HEK293T (cell line): ENCODE results near the gene SCUBE2.

Experiments used
- CTCF ChIA-PET: fragments of 350-600 bp; formaldehyde crosslinking; extraction: SDS; loops from one replicate; lab custom pipeline; 2021; ENCODE audit warnings: antibody characterized with exemption, inconsistent platforms; lab: Yijun Ruan, JAX
- POLR2A ChIA-PET: fragments of 350-600 bp; formaldehyde crosslinking; extraction: SDS; loops from one replicate; lab custom pipeline; 2020; ENCODE audit warnings: antibody characterized with exemption, inconsistent platforms; lab: Yijun Ruan, JAX
- DNase-seq: peaks from one replicate; pipeline ENCODE4 v3.0.0; 2012; ENCODE audit warnings: mixed read lengths; ENCODE audit errors: extremely low spot score
- ARNT ChIP-seq: fragments of 450-650 bp; IDR thresholded peaks from 2 replicates; pipeline ENCODE4 v1.6.1; 2017; ENCODE audit warnings: mild to moderate bottlenecking
- BHLHE40 ChIP-seq: fragments of 450-650 bp; IDR thresholded peaks from 2 replicates; pipeline ENCODE4 v1.6.1; 2016; ENCODE audit warnings: mild to moderate bottlenecking, moderate library complexity, borderline replicate concordance
- CTBP1 ChIP-seq: fragments of 450-650 bp; IDR thresholded peaks from 2 replicates; pipeline ENCODE4 v1.6.1; 2016; ENCODE audit warnings: borderline replicate concordance
- ELF4 ChIP-seq: fragments of 450-650 bp; IDR thresholded peaks from 2 replicates; pipeline ENCODE4 v1.6.1; 2017; ENCODE audit warnings: antibody characterized with exemption
- FOXA1 ChIP-seq: fragments of 450-650 bp; IDR thresholded peaks from 2 replicates; pipeline ENCODE4 v1.6.1; 2016; ENCODE audit warnings: mild to moderate bottlenecking
- FOXK2 ChIP-seq: fragments of 450-650 bp; IDR thresholded peaks from 2 replicates; pipeline ENCODE4 v1.6.1; 2016; ENCODE audit warnings: mild to moderate bottlenecking
- FOXM1 ChIP-seq: fragments of 450-650 bp; IDR thresholded peaks from 2 replicates; pipeline ENCODE4 v1.6.1; 2017; ENCODE audit warnings: mild to moderate bottlenecking, borderline replicate concordance
- HDGF ChIP-seq: fragments of 450-650 bp; IDR thresholded peaks from 2 replicates; pipeline ENCODE4 v1.6.1; 2017; ENCODE audit warnings: antibody characterized with exemption, borderline replicate concordance
- L3MBTL2 ChIP-seq: fragments of 450-650 bp; conservative IDR thresholded peaks from 2 replicates; pipeline ENCODE4 v1.6.1; 2016; ENCODE audit warnings: mild to moderate bottlenecking
- LEF1 ChIP-seq: fragments of 450-650 bp; IDR thresholded peaks from 2 replicates; pipeline ENCODE4 v1.6.1; 2017; ENCODE audit warnings: mild to moderate bottlenecking, borderline replicate concordance
- NFRKB ChIP-seq: fragments of 450-650 bp; IDR thresholded peaks from 2 replicates; pipeline ENCODE4 v1.6.1; 2016; ENCODE audit warnings: mild to moderate bottlenecking, moderate library complexity
- PKNOX1 ChIP-seq: fragments of 450-650 bp; IDR thresholded peaks from 2 replicates; pipeline ENCODE4 v1.6.1; 2016
- SP1 ChIP-seq: fragments of 450-650 bp; IDR thresholded peaks from 2 replicates; pipeline ENCODE4 v1.6.1; 2017
- SUZ12 ChIP-seq: fragments of 450-650 bp; IDR thresholded peaks from 2 replicates; pipeline ENCODE4 v1.6.1; 2016; ENCODE audit warnings: mild to moderate bottlenecking
- TARDBP ChIP-seq: fragments of 450-650 bp; IDR thresholded peaks from 2 replicates; pipeline ENCODE4 v1.6.1; 2016
- ZNF384 ChIP-seq: fragments of 450-650 bp; IDR thresholded peaks from 2 replicates; pipeline ENCODE4 v1.6.1; 2016

Gene SCUBE2

GRCh38 chr11:9071692-9072091 is 19.7 kb downstream of the SCUBE2 start:
- no peak for DNase-seq
- CTCF ChIA-PET: interaction anchor here (0.9 kb wide), 1 partner anchor 46 kb away, joined by 3 read pairs; no protein-coding TSS in a partner anchor
- TF ChIP-seq FOXK2: no peak
- POLR2A ChIA-PET: no interaction called here

GRCh38 chr11:9070749-9071491 is 20.5 kb downstream of the SCUBE2 start:
- DNase-seq: no peak
- no peak for TF ChIP-seq CTBP1
- TF ChIP-seq ARNT: no peak
- no peak for TF ChIP-seq ZNF384
- no peak for TF ChIP-seq L3MBTL2
- no peak for TF ChIP-seq SP1
- no peak for TF ChIP-seq FOXA1
- no peak for TF ChIP-seq FOXK2
- no peak for TF ChIP-seq HDGF
- ChIA-PET POLR2A (no interaction called here), CTCF (interaction anchor here (0.9 kb wide), 1 partner anchor 45 kb away, joined by 3 read pairs; no protein-coding TSS in a partner anchor)

GRCh38 chr11:9069862-9070470 is 21.4 kb downstream of the SCUBE2 start:
- CTCF ChIA-PET: interaction anchor here (0.5 kb wide), 1 partner anchor 11 kb away, joined by 3 read pairs; no protein-coding TSS in a partner anchor
- no peak for DNase-seq
- POLR2A ChIA-PET: interaction anchor here (0.7 kb wide), 1 partner anchor 180 kb away, joined by 3 read pairs; no protein-coding TSS in a partner anchor
- TF ChIP-seq FOXK2 (no peak), CTBP1 (no peak), LEF1 (no peak), FOXM1 (no peak), SUZ12 (no peak), PKNOX1 (no peak), ARNT (no peak), FOXA1 (no peak), ZNF384 (no peak), SP1 (no peak), TARDBP (no peak), HDGF (no peak), ELF4 (no peak), NFRKB (no peak), L3MBTL2 (no peak), BHLHE40 (no peak)

- ChIA-PET CTCF (interaction anchor here (0.9 kb wide), 1 partner anchor 25 kb away, joined by 3 read pairs; no protein-coding TSS in a partner anchor), POLR2A (interaction anchor here (0.7 kb wide), 1 partner anchor 180 kb away, joined by 3 read pairs; no protein-coding TSS in a partner anchor)
- no peak for DNase-seq
- TF ChIP-seq HDGF (no peak), L3MBTL2 (no peak), LEF1 (no peak), FOXM1 (no peak), BHLHE40 (no peak), ELF4 (no peak)
Measured at GRCh38 chr11:9069256-9069655, 22.1 kb downstream of the SCUBE2 start.

DNA sequence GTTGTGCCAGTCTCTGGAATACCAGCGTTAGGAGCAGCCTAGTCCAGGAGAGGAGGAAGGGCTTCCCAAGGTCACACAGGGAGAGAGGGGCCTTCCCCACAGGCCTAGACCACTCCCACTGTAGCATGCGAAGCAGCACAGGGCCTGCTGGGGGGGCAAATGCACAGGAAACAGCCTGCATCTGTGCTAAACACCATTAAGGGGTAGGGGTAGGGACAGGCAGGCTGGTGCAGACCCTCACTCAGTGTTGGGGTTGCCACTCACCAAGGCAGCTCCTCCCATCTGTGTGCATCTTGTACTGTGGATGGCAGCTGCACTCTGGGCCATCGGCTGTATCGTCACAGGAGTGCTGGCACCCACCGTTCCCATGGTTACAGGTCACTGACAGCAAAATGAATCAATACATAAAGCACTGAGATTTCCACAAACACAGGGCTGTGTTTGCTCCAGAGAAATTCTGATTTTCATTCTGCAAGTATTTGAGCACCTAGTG is 24.9 kb downstream of the SCUBE2 start:
- no peak for DNase-seq
- POLR2A ChIA-PET: no interaction called here

DNA sequence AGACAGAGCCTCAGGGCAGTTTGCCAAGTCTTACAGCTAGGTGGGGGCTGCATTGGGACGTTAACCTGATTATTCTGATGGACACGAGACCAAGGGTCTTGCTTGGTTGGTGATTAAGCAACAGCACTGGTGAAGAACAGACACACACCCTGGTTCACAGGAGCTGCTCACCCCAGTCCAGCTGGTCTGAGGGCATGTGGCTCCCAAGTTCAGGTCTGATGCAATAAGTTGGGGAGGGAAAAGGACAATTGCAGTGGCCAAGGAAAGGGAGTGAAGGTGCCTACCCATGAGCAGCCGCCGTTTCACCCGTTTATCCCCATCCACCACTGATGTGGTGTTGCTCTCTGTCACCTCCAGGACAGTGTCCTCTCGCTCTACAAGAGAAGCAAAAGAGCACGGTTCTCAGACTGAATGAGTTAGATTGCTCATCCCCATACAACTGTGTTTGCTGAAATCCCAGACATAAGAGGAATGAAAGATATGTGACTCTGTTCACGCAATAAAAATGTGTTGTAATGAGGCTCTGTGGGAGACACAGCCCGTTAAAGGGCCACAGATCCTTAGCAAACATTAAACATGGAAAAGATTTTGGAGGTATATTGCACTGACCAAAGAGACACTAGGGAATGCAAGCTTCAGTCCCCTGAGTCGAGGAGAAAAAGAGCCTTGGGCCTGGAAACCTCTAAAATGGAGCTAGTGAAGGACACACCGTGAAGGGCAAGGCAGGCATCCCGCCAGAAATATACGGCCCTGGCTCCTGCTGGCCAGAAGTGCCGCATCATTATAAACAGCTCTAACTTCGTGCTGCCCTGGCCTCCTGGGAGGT is 25.6 kb downstream of the SCUBE2 start:
- POLR2A ChIA-PET: no interaction called here
- TF ChIP-seq ARNT (no peak), SP1 (no peak), TARDBP (no peak), ZNF384 (no peak), FOXA1 (no peak), FOXK2 (no peak), PKNOX1 (no peak), NFRKB (no peak), L3MBTL2 (no peak), SUZ12 (no peak), FOXM1 (no peak), CTBP1 (no peak)
- DNase-seq: no peak
- CTCF ChIA-PET: no interaction called here

More for the DNA sequence above, 24.9 kb downstream of the SCUBE2 start:
- TF ChIP-seq LEF1: no peak
- TF ChIP-seq ARNT: no peak
- TF ChIP-seq HDGF: no peak
- no peak for TF ChIP-seq ZNF384
- CTCF ChIA-PET: no interaction called here
